H1 (cell line): ENCODE measurements around the gene RNF41. TPM values are rescaled to one million over a fixed set of nuclear protein-coding genes. Genes with fewer than 3 reads are reported as not detected.

ENCODE experiments used
- CTCF ChIA-PET: fragments of 300-600 bp; sonication (Branson Sonifier 250); formaldehyde crosslinking; loops from one replicate; lab custom pipeline; 2021; ENCODE audit not compliant: partially characterized antibody; lab: Charles Lee
- POLR2A ChIA-PET: fragments of 300-600 bp; sonication (Branson Sonifier 250); formaldehyde crosslinking; loops from one replicate; lab custom pipeline; 2021; ENCODE audit warnings: inconsistent platforms; ENCODE audit not compliant: partially characterized antibody; lab: Charles Lee
- DNase-seq, 2 experiments: peaks; one replicate each; pipeline versions ENCODE4 v3.0.0 to v3.0.0-alpha.2; 2010 to 2022; ENCODE audit warnings: low spot score in 2 of 2, low read depth in 1 of 2, mixed read lengths in 1 of 2
- FAIRE-seq: peaks from 2 replicates; lab custom pipeline; 2011; peaks lifted over from hg19 to GRCh38; lab: Jason Lieb, UNC
- H2AFZ ChIP-seq: 2 replicates; pipeline ENCODE4 v1.8.1; 2012; ENCODE audit warnings: low read length, inconsistent platforms
- H2AK5ac ChIP-seq: 2 replicates; pipeline ENCODE4 v1.6.1; 2013; ENCODE audit warnings: low read depth, low read length
- H2BK120ac ChIP-seq: replicated peaks from 2 replicates; pipeline ENCODE3; 2013; ENCODE audit warnings: low read depth, low read length, inconsistent platforms
- H2BK12ac ChIP-seq: 2 replicates; pipeline ENCODE4 v1.6.1; 2013; ENCODE audit warnings: low read depth, low read length
- H2BK15ac ChIP-seq: 2 replicates; pipeline ENCODE4 v1.6.1; 2013; ENCODE audit warnings: low read length
- H2BK20ac ChIP-seq: 2 replicates; pipeline ENCODE4 v1.6.1; 2013; ENCODE audit warnings: low read length
- H2BK5ac ChIP-seq: 2 replicates; pipeline ENCODE4 v1.6.1; 2013; ENCODE audit warnings: low read depth, low read length
- H3K14ac ChIP-seq: 2 replicates; pipeline ENCODE4 v1.6.1; 2013; ENCODE audit warnings: inconsistent platforms; ENCODE audit not compliant: insufficient read length
- H3K18ac ChIP-seq: 2 replicates; pipeline ENCODE4 v1.6.1; 2013; ENCODE audit warnings: low read length; ENCODE audit errors: extremely low read depth
- H3K23ac ChIP-seq: 2 replicates; pipeline ENCODE4 v1.6.1; 2013; ENCODE audit warnings: inconsistent platforms; ENCODE audit not compliant: insufficient read length
- H3K23me2 ChIP-seq: 2 replicates; pipeline ENCODE4 v1.6.1; 2013; ENCODE audit warnings: low read depth, low read length
- H3K27ac ChIP-seq: 2 replicates; pipeline ENCODE4 v1.6.1; 2011; ENCODE audit warnings: low read depth, low read length, inconsistent platforms
- H3K27me3 ChIP-seq, 4 experiments: replicated peaks in 1 of 4; 1 replicate in 1 of 4; 2 replicates in 3 of 4; pipeline versions ENCODE4 v1.6.1 to v1.8.1; 2011 to 2013; ENCODE audit warnings: low read length in 3 of 4, mild to moderate bottlenecking in 3 of 4, inconsistent platforms in 2 of 4, mixed read lengths in 2 of 4, moderate library complexity in 1 of 4; ENCODE audit not compliant: control insufficient read depth in 3 of 4, insufficient read depth in 3 of 4; ENCODE audit errors: extremely low read depth in 1 of 4
- H3K36me3 ChIP-seq, 4 experiments: 2 replicates each; pipeline versions ENCODE4 v1.6.1 to v1.8.1; 2011 to 2013; ENCODE audit warnings: mild to moderate bottlenecking in 4 of 4, low read length in 3 of 4, moderate library complexity in 2 of 4, control low read depth in 1 of 4, inconsistent platforms in 1 of 4; ENCODE audit not compliant: insufficient read depth in 4 of 4, control insufficient read depth in 2 of 4
- H3K4ac ChIP-seq: replicated peaks from 2 replicates; pipeline ENCODE3; 2013; ENCODE audit warnings: low read length, low read depth, mixed read lengths, inconsistent platforms; ENCODE audit not compliant: insufficient read length
- H3K4me1 ChIP-seq, 4 experiments: replicated peaks in 1 of 4; 1 replicate in 1 of 4; 2 replicates in 3 of 4; pipeline versions ENCODE4 v1.6.1 to v1.8.1; 2011 to 2013; ENCODE audit warnings: low read length in 3 of 4, inconsistent platforms in 2 of 4, mixed read lengths in 1 of 4; ENCODE audit not compliant: insufficient read depth in 4 of 4, control insufficient read depth in 3 of 4
- H3K4me2 ChIP-seq, 2 experiments: 2 replicates each; pipeline versions ENCODE4 v1.6.1 to v1.8.1; 2011 to 2013; ENCODE audit warnings: low read depth in 2 of 2, low read length in 2 of 2, control low read depth in 1 of 2, inconsistent platforms in 1 of 2, mild to moderate bottlenecking in 1 of 2; ENCODE audit not compliant: insufficient read depth in 1 of 2
- H3K4me3 ChIP-seq, 4 experiments: fragments of 200-600, 300-600 bp in 1 of 4; sonication (generic), shearing (Covaris generic), sonication (Bioruptor Twin) in 1 of 4; 2 replicates each; pipeline versions ENCODE4 v1.5.1 to v1.8.1; 2011 to 2016; ENCODE audit warnings: low read length in 4 of 4, low read depth in 3 of 4, control low read depth in 2 of 4, inconsistent platforms in 2 of 4, mild to moderate bottlenecking in 2 of 4, mixed read lengths in 1 of 4, moderate library complexity in 1 of 4; ENCODE audit not compliant: insufficient read depth in 2 of 4; ENCODE audit errors: extremely low read depth in 1 of 4
- H3K56ac ChIP-seq: replicated peaks from 2 replicates; pipeline ENCODE3; 2013; ENCODE audit warnings: low read depth, mild to moderate bottlenecking, mixed read lengths, low read length, inconsistent platforms; ENCODE audit not compliant: insufficient read length
- H3K79me1 ChIP-seq: 2 replicates; pipeline ENCODE4 v1.6.1; 2013; ENCODE audit warnings: low read depth, low read length, control low read depth
- H3K79me2 ChIP-seq, 2 experiments: 2 replicates each; pipeline versions ENCODE4 v1.6.1 to v1.8.1; 2012 to 2013; ENCODE audit warnings: low read length in 2 of 2, mild to moderate bottlenecking in 2 of 2, inconsistent platforms in 1 of 2; ENCODE audit not compliant: insufficient read depth in 2 of 2, control insufficient read depth in 1 of 2
- H3K9ac ChIP-seq, 4 experiments: replicated peaks in 1 of 4; 1 replicate in 1 of 4; 2 replicates in 3 of 4; pipeline versions ENCODE4 v1.6.1 to v1.8.1; 2011 to 2013; ENCODE audit warnings: low read depth in 3 of 4, low read length in 3 of 4, control low read depth in 2 of 4, mild to moderate bottlenecking in 2 of 4, moderate library complexity in 2 of 4, inconsistent platforms in 1 of 4; ENCODE audit errors: extremely low read depth in 1 of 4
- H3K9me3 ChIP-seq, 2 experiments: 2 replicates each; pipeline versions ENCODE4 v1.6.1 to v1.8.1; 2012 to 2013; ENCODE audit warnings: mild to moderate bottlenecking in 2 of 2, moderate library complexity in 2 of 2, control low read depth in 1 of 2, inconsistent platforms in 1 of 2, low read depth in 1 of 2, low read length in 1 of 2, mixed read lengths in 1 of 2; ENCODE audit not compliant: insufficient read depth in 2 of 2
- H4K20me1 ChIP-seq, 2 experiments: replicated peaks in 1 of 2; 2 replicates each; pipeline versions ENCODE3 to v1.8.1; 2011 to 2013; ENCODE audit warnings: inconsistent platforms in 2 of 2, low read length in 2 of 2, mild to moderate bottlenecking in 1 of 2; ENCODE audit not compliant: insufficient read depth in 2 of 2, control insufficient read depth in 1 of 2
- H4K5ac ChIP-seq: 2 replicates; pipeline ENCODE4 v1.6.1; 2013; ENCODE audit warnings: low read length, low read depth, mixed read lengths, inconsistent platforms; ENCODE audit not compliant: insufficient read length
- H4K8ac ChIP-seq: 2 replicates; pipeline ENCODE4 v1.8.0; 2013; ENCODE audit warnings: mild to moderate bottlenecking, moderate library complexity, low read length, inconsistent platforms; ENCODE audit not compliant: insufficient read depth; ENCODE audit errors: extremely low read depth
- H4K91ac ChIP-seq: replicated peaks from 2 replicates; pipeline ENCODE3; 2013; ENCODE audit warnings: low read length, mixed read lengths, inconsistent platforms; ENCODE audit not compliant: insufficient read length
- BACH1 ChIP-seq: IDR thresholded peaks from 2 replicates; pipeline ENCODE4 v1.6.1; 2012; ENCODE audit warnings: low read length, improper control_type of control experiment
- RAD21 ChIP-seq, 2 experiments: IDR thresholded peaks in 1 of 2; conservative IDR thresholded peaks in 1 of 2; 2 replicates each; pipeline ENCODE4 v1.6.1; 2011; ENCODE audit warnings: low read depth in 2 of 2, low read length in 2 of 2, improper control_type of control experiment in 1 of 2, inconsistent platforms in 1 of 2, mild to moderate bottlenecking in 1 of 2, moderate library complexity in 1 of 2
- WGBS, 2 experiments: shearing (Covaris generic) in 1 of 2; methylation state at CpG; one replicate each; pipeline versions ENCODE4 v1.1.6 to v1.1.7; 2013 to 2015; ENCODE audit warnings: low lambda C conversion rate in 2 of 2, mixed read lengths in 2 of 2, inconsistent platforms in 1 of 2, low coverage in 1 of 2, missing lambda C conversion rate in 1 of 2; ENCODE audit not compliant: insufficient replicate concordance in 2 of 2, insufficient coverage in 1 of 2, insufficient read length in 1 of 2; ENCODE audit errors: extremely low coverage in 1 of 2, missing lambda C conversion rate in 1 of 2; 5-methylcytosine and 5-hydroxymethylcytosine counted together
- polyA plus RNA-seq, 7 experiments: library from polyadenylated mRNA; depleted of rRNA in 3 of 7; stranded (reverse) in 5 of 7; unstranded in 2 of 7; fragments of >200 nt in 5 of 7; fragments of 200-250 nt in 2 of 7; gene quantifications; 1 replicate in 5 of 7; 2 replicates in 1 of 7; 4 replicates in 1 of 7; pipeline versions ENCODE4 v1.2.1 to v1.2.3, GENCODE V29; 2011 to 2013; ENCODE audit warnings: missing spikeins in 2 of 7, mixed read lengths in 2 of 7
- total RNA-seq: library from RNA; stranded (reverse); fragmentation: NEBNext Ultra II Directional; extraction: Animal tissue kit (Norgen Biotek cat#: 25700); gene quantifications from 2 replicates; pipeline ENCODE4 v1.2.1, GENCODE V29; 2021
- TF ChIP-seq, protein P1 (sequence below), 3 experiments: IDR thresholded peaks; 1 replicate in 2 of 3; 2 replicates in 1 of 3; pipeline versions ENCODE4 v1.5.1 to v1.6.1; 2011; ENCODE audit warnings: low read length in 3 of 3, mild to moderate bottlenecking in 3 of 3, inconsistent platforms in 2 of 3, low read depth in 1 of 3, moderate library complexity in 1 of 3; ENCODE audit not compliant: insufficient read depth in 1 of 3; ENCODE audit errors: control extremely low read depth in 1 of 3

RNF41 gene
- total and polyA plus RNA-seq, 2 of the 8 experiments (the other 6 are each of a cell fraction or from before 2014, with no cell fraction given): 55.5 to 98.6 TPM

- peaks cover 12 to 57% (median 31%) of the 10 kb centered on the region in 4 experiments; a peak in 7 of 8 replicates for H3K36me3 ChIP-seq
- no peak overlapping the region for H3K18ac ChIP-seq
- H3K9ac ChIP-seq: no peak overlapping the region
- H4K8ac ChIP-seq: no peak overlapping the region
- H2BK5ac ChIP-seq: no peak overlapping the region
- CTCF ChIA-PET: interaction anchor here (0.5 to 4.5 kb wide), 8 partner anchors 11 to 237 kb away, joined by 3 to 26 read pairs (median 4); partner anchors contain the start of genes ANKRD52 and SMARCC2
- no peak overlapping the region for H2BK120ac ChIP-seq
- WGBS, 2 experiments: 62% methylated on average over 1 of the region's 1 CpG; no CpG with 5 or more reads in 1 of the 2 experiments
- no peak overlapping the region for H2BK15ac ChIP-seq
- no peak overlapping the region for H2BK20ac ChIP-seq
- POLR2A ChIA-PET: interaction anchor here (1.0 to 2.8 kb wide), 9 partner anchors 8 to 178 kb away, joined by 3 to 10 read pairs (median 4); partner anchors contain the start of genes SMARCC2, TIMELESS and ZC3H10
- no peaks in the 10 kb centered on the region for H3K27me3 ChIP-seq
- TF ChIP-seq RAD21 (IDR thresholded peaks at IDR 0.05 in 1 of 2, conservative IDR thresholded peaks at IDR 0.05 in 1 of 2; ENCODE audit: low read depth in 2 of 2, low read length in 2 of 2): peak; percentile 44 to 58
- no peak for TF ChIP-seq BACH1
- TF ChIP-seq, protein P1, sequence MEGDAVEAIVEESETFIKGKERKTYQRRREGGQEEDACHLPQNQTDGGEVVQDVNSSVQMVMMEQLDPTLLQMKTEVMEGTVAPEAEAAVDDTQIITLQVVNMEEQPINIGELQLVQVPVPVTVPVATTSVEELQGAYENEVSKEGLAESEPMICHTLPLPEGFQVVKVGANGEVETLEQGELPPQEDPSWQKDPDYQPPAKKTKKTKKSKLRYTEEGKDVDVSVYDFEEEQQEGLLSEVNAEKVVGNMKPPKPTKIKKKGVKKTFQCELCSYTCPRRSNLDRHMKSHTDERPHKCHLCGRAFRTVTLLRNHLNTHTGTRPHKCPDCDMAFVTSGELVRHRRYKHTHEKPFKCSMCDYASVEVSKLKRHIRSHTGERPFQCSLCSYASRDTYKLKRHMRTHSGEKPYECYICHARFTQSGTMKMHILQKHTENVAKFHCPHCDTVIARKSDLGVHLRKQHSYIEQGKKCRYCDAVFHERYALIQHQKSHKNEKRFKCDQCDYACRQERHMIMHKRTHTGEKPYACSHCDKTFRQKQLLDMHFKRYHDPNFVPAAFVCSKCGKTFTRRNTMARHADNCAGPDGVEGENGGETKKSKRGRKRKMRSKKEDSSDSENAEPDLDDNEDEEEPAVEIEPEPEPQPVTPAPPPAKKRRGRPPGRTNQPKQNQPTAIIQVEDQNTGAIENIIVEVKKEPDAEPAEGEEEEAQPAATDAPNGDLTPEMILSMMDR (IDR thresholded peaks at IDR 0.05; ENCODE audit: control extremely low read depth in 1 of 3, insufficient read depth in 1 of 3, low read depth in 1 of 3, low read length in 3 of 3): peak in 2 of 3 experiments; percentile 64 to 72; a peak in 3 of 4 replicates
- H3K4me2 ChIP-seq: no peak overlapping the region
- DNase-seq: no peak
- no peak overlapping the region for H3K23ac ChIP-seq
- no peak overlapping the region for H3K14ac ChIP-seq
- no peaks in the 10 kb centered on the region for H3K9me3 ChIP-seq
- peaks cover 0 to 9% (median 3%) of the 10 kb centered on the region in 4 experiments; a peak in 4 of 7 replicates for H3K4me1 ChIP-seq
- no peaks in the 10 kb centered on the region for H3K79me2 ChIP-seq
- no peaks in the 10 kb centered on the region for H3K79me1 ChIP-seq
- H3K4me3 ChIP-seq: no peak overlapping the region
- H3K23me2 ChIP-seq: peaks cover 7% of the 10 kb centered on the region; the same call in 1 of the 2 replicates
- H3K4ac ChIP-seq: no peak overlapping the region
- no peak overlapping the region for H2BK12ac ChIP-seq
- H4K20me1 ChIP-seq: peaks cover 0 to 2% of the 10 kb centered on the region in 2 experiments
- no peak overlapping the region for H2AK5ac ChIP-seq
- H3K27ac ChIP-seq: no peak overlapping the region
- H4K5ac ChIP-seq: no peak overlapping the region
- H2AFZ ChIP-seq: no peak overlapping the region
- no peak for FAIRE-seq
- H4K91ac ChIP-seq: no peak overlapping the region
- H3K56ac ChIP-seq: no peak overlapping the region
These were observed 49.3 kb upstream of the RNF41 start for GRCh38 chr12:56271031-56271430.
